ENCODE results near the gene H19.

DNA sequence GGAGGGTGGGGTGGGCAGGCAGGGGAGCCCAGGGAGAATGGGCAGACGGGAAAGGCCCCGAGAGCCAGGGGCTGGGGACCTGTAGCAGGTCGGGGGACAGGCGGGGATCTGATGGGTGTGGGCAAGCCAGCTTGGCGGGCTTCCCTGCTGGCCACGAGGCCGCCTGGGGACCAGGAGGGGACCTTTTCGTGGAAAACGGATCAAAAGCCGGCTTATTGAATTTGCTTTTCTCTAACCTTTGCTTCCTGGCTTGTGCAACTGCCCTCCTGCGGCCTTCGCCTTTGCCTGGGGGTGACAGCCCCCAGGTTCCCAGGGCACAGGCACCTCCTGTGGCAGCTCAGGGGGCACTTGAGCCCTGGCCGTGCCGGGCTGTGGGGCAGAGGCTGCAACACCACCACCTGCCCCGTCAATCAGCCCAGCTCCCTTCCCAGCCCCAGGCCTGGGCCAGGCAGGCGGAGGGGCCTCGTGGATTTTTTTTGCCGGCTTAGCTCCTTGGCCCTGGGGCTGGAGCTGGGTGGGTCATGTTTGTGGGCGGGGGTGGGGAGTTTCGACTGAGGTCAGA is 41.6 kb upstream of the H19 start:
- TF ChIP-seq, protein P1, sequence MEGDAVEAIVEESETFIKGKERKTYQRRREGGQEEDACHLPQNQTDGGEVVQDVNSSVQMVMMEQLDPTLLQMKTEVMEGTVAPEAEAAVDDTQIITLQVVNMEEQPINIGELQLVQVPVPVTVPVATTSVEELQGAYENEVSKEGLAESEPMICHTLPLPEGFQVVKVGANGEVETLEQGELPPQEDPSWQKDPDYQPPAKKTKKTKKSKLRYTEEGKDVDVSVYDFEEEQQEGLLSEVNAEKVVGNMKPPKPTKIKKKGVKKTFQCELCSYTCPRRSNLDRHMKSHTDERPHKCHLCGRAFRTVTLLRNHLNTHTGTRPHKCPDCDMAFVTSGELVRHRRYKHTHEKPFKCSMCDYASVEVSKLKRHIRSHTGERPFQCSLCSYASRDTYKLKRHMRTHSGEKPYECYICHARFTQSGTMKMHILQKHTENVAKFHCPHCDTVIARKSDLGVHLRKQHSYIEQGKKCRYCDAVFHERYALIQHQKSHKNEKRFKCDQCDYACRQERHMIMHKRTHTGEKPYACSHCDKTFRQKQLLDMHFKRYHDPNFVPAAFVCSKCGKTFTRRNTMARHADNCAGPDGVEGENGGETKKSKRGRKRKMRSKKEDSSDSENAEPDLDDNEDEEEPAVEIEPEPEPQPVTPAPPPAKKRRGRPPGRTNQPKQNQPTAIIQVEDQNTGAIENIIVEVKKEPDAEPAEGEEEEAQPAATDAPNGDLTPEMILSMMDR (IDR thresholded peaks at IDR 0.05), result no peak
- TF ChIP-seq POLR2A (IDR thresholded peaks at IDR 0.05), result no peak
